Activated CD8-positive, alpha-beta T cell treated with anti-CD3 and anti-CD28 coated beads for 36 hours (primary cell): Measurements from ENCODE around the gene ERFL. TPM values are rescaled to one million over a fixed set of nuclear protein-coding genes. Genes with fewer than 3 reads are reported as not detected.

Source experiments
- ATAC-seq: fragments of 200-7000 bp; cut with Tn5 transposase; one replicate; pipeline ENCODE4 v1.10.0; 2021; ENCODE audit warnings: mild to moderate bottlenecking, moderate library complexity
- CTCF ChIA-PET: fragments of 350-600 bp; sonication (Branson Sonifier 250); formaldehyde crosslinking; loops from one replicate; lab custom pipeline; 2021; ENCODE audit warnings: antibody characterized with exemption; lab: Charles Lee
- POLR2A ChIA-PET: fragments of 350-600 bp; sonication (Branson Sonifier 250); formaldehyde crosslinking; loops from one replicate; lab custom pipeline; 2021; ENCODE audit warnings: antibody characterized with exemption; lab: Charles Lee
- DNase-seq: peaks from one replicate; pipeline ENCODE4 v3.0.0-alpha.2; 2020
- H3K27ac Mint-ChIP-seq: one replicate; pipeline ENCODE4 v1.8.0; 2021; ENCODE audit warnings: mild to moderate bottlenecking, mixed read lengths
- H3K27me3 Mint-ChIP-seq: one replicate; pipeline ENCODE4 v1.8.0; 2021; ENCODE audit warnings: mixed read lengths
- H3K36me3 Mint-ChIP-seq: one replicate; pipeline ENCODE4 v1.8.0; 2021; ENCODE audit warnings: low read depth, mixed read lengths
- H3K4me1 Mint-ChIP-seq: one replicate; pipeline ENCODE4 v1.8.0; 2021; ENCODE audit warnings: low read depth, mixed read lengths
- H3K4me3 Mint-ChIP-seq: one replicate; pipeline ENCODE4 v1.8.0; 2021; ENCODE audit warnings: mild to moderate bottlenecking, moderate library complexity, mixed read lengths
- H3K9me3 Mint-ChIP-seq: one replicate; pipeline ENCODE4 v1.8.0; 2021; ENCODE audit warnings: mixed read lengths
- CTCF ChIP-seq: fragments of 200-600 bp; IDR thresholded peaks from one replicate; pipeline ENCODE4 v1.8.0; 2022; ENCODE audit warnings: antibody characterized with exemption, mild to moderate bottlenecking
- intact Hi-C: fragments of 100-400 bp; cut with micrococcal nuclease; formaldehyde crosslinking; loops from one replicate; pipeline ENCODE4 v1.10.0; 2022
- total RNA-seq, 2 experiments: library from RNA; stranded (reverse); gene quantifications; one replicate each; pipeline ENCODE4 v1.2.3, GENCODE V29; 2021

Gene ERFL
- total RNA-seq, 2 experiments from 2014 or later: 1.5 to 1.6 TPM

DNA sequence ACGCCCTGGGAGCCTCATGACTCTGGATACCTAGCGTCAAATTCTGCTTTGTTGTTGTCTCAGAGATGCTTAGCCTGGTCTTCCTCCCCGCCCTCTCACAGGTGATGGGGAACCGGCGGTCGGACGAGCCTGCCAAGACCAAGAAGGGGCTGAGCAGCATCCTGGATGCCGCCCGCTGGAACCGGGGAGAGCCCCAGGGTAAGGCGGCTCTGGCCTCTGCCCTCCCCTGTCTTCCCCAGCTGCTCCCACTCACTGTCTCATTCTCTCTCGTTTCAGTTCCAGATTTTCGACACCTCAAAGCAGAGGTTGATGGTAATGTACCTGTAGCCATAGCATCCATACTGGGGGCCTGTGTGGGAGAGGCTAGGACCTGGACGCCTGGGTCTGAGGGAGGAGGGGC is 33.9 kb downstream of the ERFL start:
- Mint-ChIP-seq H3K27me3 (no peaks in the 10 kb centered on the region), H3K4me3 (no peak overlapping the region), H3K9me3 (no peaks in the 10 kb centered on the region), H3K36me3 (peaks cover 55% of the 10 kb centered on the region), H3K27ac (peak overlapping the region; percentile 68), H3K4me1 (peaks cover 75% of the 10 kb centered on the region)
- POLR2A ChIA-PET: interaction anchor here (1.0 to 2.0 kb wide), 3 partner anchors 28 to 43 kb away, joined by 3 to 8 read pairs (median 3); partner anchors contain the start of gene RPS19
- no peak for DNase-seq
- TF ChIP-seq CTCF: no peak
- CTCF ChIA-PET: interaction anchor here (1.1 to 2.2 kb wide), 2 partner anchors 8 kb away, joined by 3 to 9 read pairs; no protein-coding TSS in a partner anchor
- intact Hi-C loops: no loop called here
- ATAC-seq: no peak

GRCh38 chr19:41893899-41894298 is 34.4 kb downstream of the ERFL start:
- no peak for TF ChIP-seq CTCF
- CTCF ChIA-PET: interaction anchor here (1.1 kb wide), 1 partner anchor 9 kb away, joined by 3 read pairs; no protein-coding TSS in a partner anchor
- H3K4me1 Mint-ChIP-seq: peaks cover 76% of the 10 kb centered on the region
- DNase-seq (peak; percentile 61), ATAC-seq (peak; percentile 60)
- H3K9me3 Mint-ChIP-seq: no peaks in the 10 kb centered on the region
- H3K36me3 Mint-ChIP-seq: peaks cover 55% of the 10 kb centered on the region
- peak overlapping the region; percentile 68 for H3K27ac Mint-ChIP-seq
- intact Hi-C loops: no loop called here
- POLR2A ChIA-PET: interaction anchor here (1.0 kb wide), 1 partner anchor 28 kb away, joined by 3 read pairs; no protein-coding TSS in a partner anchor
- no peak overlapping the region for H3K4me3 Mint-ChIP-seq
- H3K27me3 Mint-ChIP-seq: no peaks in the 10 kb centered on the region

DNA sequence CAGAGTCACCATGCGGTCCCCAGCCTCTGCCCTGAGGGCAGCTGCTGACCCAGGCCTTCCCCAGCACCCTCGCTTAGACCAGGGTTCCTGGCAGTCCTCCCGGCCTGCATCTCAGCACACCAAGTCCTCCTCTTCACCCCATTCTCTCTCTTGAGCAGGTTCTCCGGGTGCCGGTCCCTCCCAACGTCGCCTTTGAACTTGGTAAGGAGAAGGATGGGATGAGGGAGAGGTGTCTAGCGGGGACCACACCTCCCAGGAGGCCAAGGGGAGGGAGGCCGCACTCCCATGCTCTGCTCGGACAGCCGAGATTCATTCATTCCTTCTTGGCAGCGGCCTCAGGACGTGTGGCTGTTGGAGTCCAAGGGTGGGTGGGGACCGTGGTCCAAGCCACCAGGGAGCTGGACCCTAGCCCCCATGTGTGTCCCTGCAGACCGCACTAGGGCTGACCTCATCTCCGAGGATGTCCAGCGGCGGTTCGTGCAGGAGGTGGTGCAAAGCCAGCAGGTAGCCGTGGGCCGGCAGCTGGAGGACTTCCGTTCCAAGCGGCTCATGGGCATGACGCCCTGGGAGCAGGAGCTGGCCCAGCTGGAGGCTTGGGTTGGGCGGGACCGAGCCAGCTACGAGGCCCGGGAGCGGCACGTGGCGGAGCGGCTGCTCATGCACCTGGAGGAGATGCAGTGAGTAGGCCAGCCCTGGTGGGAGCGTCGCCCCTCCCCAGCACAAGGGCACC is 35.9 kb downstream of the ERFL start:
- H3K4me3 Mint-ChIP-seq: no peak overlapping the region
- intact Hi-C loops: no loop called here
- peaks cover 72% of the 10 kb centered on the region for H3K4me1 Mint-ChIP-seq
- peaks cover 53% of the 10 kb centered on the region for H3K36me3 Mint-ChIP-seq
- ATAC-seq: no peak
- POLR2A ChIA-PET: interaction anchor here (0.9 to 13.9 kb wide), 7 partner anchors 10 to 66 kb away, joined by 3 to 282 read pairs (median 8); partner anchors contain the start of genes CD79A, ERFL and RPS19
- TF ChIP-seq CTCF: no peak
- H3K9me3 Mint-ChIP-seq: no peaks in the 10 kb centered on the region
- DNase-seq: no peak
- no peaks in the 10 kb centered on the region for H3K27me3 Mint-ChIP-seq
- peak overlapping the region; percentile 73 for H3K27ac Mint-ChIP-seq
- CTCF ChIA-PET: interaction anchor here (1.0 to 2.5 kb wide), 3 partner anchors 14 to 53 kb away, joined by 3 to 8 read pairs (median 4); partner anchors contain the start of gene ERFL

DNA sequence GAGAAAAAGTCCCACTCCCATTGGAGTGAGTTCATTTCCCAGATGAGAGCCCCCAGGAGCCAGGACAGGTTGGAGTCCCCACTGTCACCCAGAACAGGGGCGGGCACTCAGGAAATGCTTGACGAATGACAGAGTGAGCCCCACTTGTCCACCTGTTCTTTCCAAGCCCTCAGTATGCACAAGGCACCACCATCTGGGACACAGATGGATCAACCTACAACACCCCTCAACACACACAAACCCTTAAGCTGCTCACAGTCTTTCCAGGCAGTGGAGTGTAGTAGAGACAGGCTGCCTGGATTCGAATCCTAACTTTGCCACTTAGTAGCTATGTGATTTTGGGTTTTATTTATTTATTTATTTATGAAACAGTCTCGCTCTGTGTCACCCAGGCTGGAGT is 37.3 kb downstream of the ERFL start:
- no peak for TF ChIP-seq CTCF
- H3K27me3 Mint-ChIP-seq: no peaks in the 10 kb centered on the region
- ChIA-PET POLR2A (interaction anchor here (0.9 to 13.9 kb wide), 11 partner anchors 9 to 67 kb away, joined by 3 to 282 read pairs (median 5); partner anchors contain the start of genes CD79A and RPS19), CTCF (interaction anchor here (0.6 to 2.5 kb wide), 4 partner anchors 11 to 70 kb away, joined by 3 to 8 read pairs (median 3); no protein-coding TSS in a partner anchor)
- no peak overlapping the region for H3K27ac Mint-ChIP-seq
- intact Hi-C loops: no loop called here
- H3K9me3 Mint-ChIP-seq: no peaks in the 10 kb centered on the region
- H3K4me1 Mint-ChIP-seq: peaks cover 76% of the 10 kb centered on the region
- DNase-seq (no peak), ATAC-seq (no peak)
- no peak overlapping the region for H3K4me3 Mint-ChIP-seq
- H3K36me3 Mint-ChIP-seq: peaks cover 56% of the 10 kb centered on the region
